GM12878 (cell line): ENCODE results near the gene TMPRSS11A. TPM values are rescaled to one million over a fixed set of nuclear protein-coding genes. Genes with fewer than 3 reads are reported as not detected.

Source experiments
- ATAC-seq: fragments of 200-7000 bp; cut with Tn5 transposase; 3 replicates; pipeline ENCODE4 v1.9.1; 2020; ENCODE audit warnings: mild to moderate bottlenecking, moderate library complexity
- BruUV-seq: library from RNA; stranded (reverse); fragments of 400-500 nt; replicated peaks from 2 replicates; lab custom pipeline; 2021; lab: Mats Ljungman, UMichigan
- CTCF ChIA-PET: fragments of 300-600 bp; sonication (Branson Sonifier 250); formaldehyde crosslinking; extraction: SDS; loops from one replicate; lab custom pipeline; 2021; ENCODE audit warnings: inconsistent platforms; lab: Yijun Ruan, JAX
- POLR2A ChIA-PET: fragments of 350-600 bp; formaldehyde crosslinking; extraction: SDS; loops from one replicate; lab custom pipeline; 2021; ENCODE audit warnings: inconsistent platforms; lab: Charles Lee
- RAD21 ChIA-PET: fragments of 300-600 bp; sonication (Branson Sonifier 250); formaldehyde crosslinking; loops from one replicate; lab custom pipeline; 2023; ENCODE audit warnings: antibody characterized with exemption; ENCODE audit not compliant: unreplicated experiment; lab: Charles Lee
- SMC1A ChIA-PET: fragments of 300-600 bp; sonication (Branson Sonifier 250); formaldehyde crosslinking; loops from one replicate; lab custom pipeline; 2023; ENCODE audit not compliant: unreplicated experiment, uncharacterized antibody; lab: Charles Lee
- DNase-seq: peaks from one replicate; pipeline ENCODE4 v3.0.0-alpha.2; 2011; ENCODE audit warnings: low read depth, low spot score
- FAIRE-seq: peaks from 3 replicates; lab custom pipeline; 2011; peaks lifted over from hg19 to GRCh38; lab: Jason Lieb, UNC
- H2AFZ ChIP-seq: 2 replicates; pipeline ENCODE4 v1.6.0; 2011; ENCODE audit warnings: low read depth, low read length, control low read depth; ENCODE audit not compliant: control insufficient read depth
- H3K27ac ChIP-seq: 2 replicates; pipeline ENCODE4 v1.5.1; 2011; ENCODE audit warnings: control low read depth; ENCODE audit not compliant: control insufficient read depth, insufficient read depth
- H3K27me3 ChIP-seq, 2 experiments: replicated peaks in 1 of 2; 2 replicates each; pipeline versions ENCODE4 v1.6.0 to v1.6.1; 2011; ENCODE audit warnings: low read length in 1 of 2; ENCODE audit not compliant: control insufficient read depth in 2 of 2, insufficient read depth in 2 of 2
- H3K36me3 ChIP-seq, 2 experiments: 2 replicates each; pipeline ENCODE4 v1.5.1; 2011; ENCODE audit warnings: low read length in 1 of 2; ENCODE audit not compliant: control insufficient read depth in 2 of 2, insufficient read depth in 2 of 2
- H3K4me1 ChIP-seq: 2 replicates; pipeline ENCODE4 v1.6.1; 2011; ENCODE audit warnings: mild to moderate bottlenecking, low read length, moderate library complexity, mixed read lengths; ENCODE audit not compliant: control insufficient read depth, insufficient read depth
- H3K4me2 ChIP-seq: 2 replicates; pipeline ENCODE4 v1.6.0; 2011; ENCODE audit warnings: control low read depth; ENCODE audit not compliant: control insufficient read depth, insufficient read depth
- H3K4me3 ChIP-seq: fragments of 200-600 bp; sonication (generic); 2 replicates; pipeline ENCODE4 v1.5.1; 2016
- H3K79me2 ChIP-seq: 2 replicates; pipeline ENCODE4 v1.6.0; 2011; ENCODE audit warnings: low read length; ENCODE audit not compliant: control insufficient read depth, insufficient read depth
- H3K9ac ChIP-seq: 2 replicates; pipeline ENCODE4 v1.8.0; 2011; ENCODE audit warnings: low read length, control low read depth, mixed read lengths; ENCODE audit not compliant: control insufficient read depth, insufficient read depth
- H3K9me3 ChIP-seq: replicated peaks from 3 replicates; pipeline ENCODE4 v1.5.1; 2011; ENCODE audit warnings: mild to moderate bottlenecking, low read length; ENCODE audit not compliant: control insufficient read depth, insufficient read depth
- H4K20me1 ChIP-seq: 2 replicates; pipeline ENCODE4 v1.6.0; 2011; ENCODE audit not compliant: control insufficient read depth, insufficient read depth
- ATF7 ChIP-seq: fragments of 450-650 bp; IDR thresholded peaks from 2 replicates; pipeline ENCODE4 v1.6.1; 2016; ENCODE audit warnings: low read depth, mild to moderate bottlenecking
- JUND ChIP-seq: IDR thresholded peaks from 2 replicates; pipeline ENCODE4 v1.6.1; 2012; ENCODE audit warnings: low read depth, mild to moderate bottlenecking, low read length, improper control_type of control experiment, moderate library complexity
- NR2F1 ChIP-seq: fragments of 450-650 bp; conservative IDR thresholded peaks from 2 replicates; pipeline ENCODE4 v1.6.1; 2017; ENCODE audit warnings: mild to moderate bottlenecking
- RUNX3 ChIP-seq: IDR thresholded peaks from 2 replicates; pipeline ENCODE4 v1.6.1; 2012; ENCODE audit warnings: low read length, inconsistent platforms
- SMARCA5 ChIP-seq: fragments of 450-650 bp; IDR thresholded peaks from 2 replicates; pipeline ENCODE4 v1.6.1; 2017; ENCODE audit warnings: mild to moderate bottlenecking
- SMC3 ChIP-seq: IDR thresholded peaks from 2 replicates; pipeline ENCODE4 v1.6.1; 2011; ENCODE audit warnings: low read length, improper control_type of control experiment, borderline replicate concordance
- STAT1 ChIP-seq: fragments of 450-650 bp; conservative IDR thresholded peaks from 2 replicates; pipeline ENCODE4 v1.6.1; 2014; ENCODE audit warnings: antibody characterized with exemption, mild to moderate bottlenecking
- TCF12 ChIP-seq: IDR thresholded peaks from 2 replicates; pipeline ENCODE4 v1.6.1; 2011; ENCODE audit warnings: low read depth, mild to moderate bottlenecking, low read length
- TCF3 ChIP-seq: IDR thresholded peaks from 2 replicates; pipeline ENCODE4 v1.6.1; 2012; ENCODE audit warnings: low read depth, mild to moderate bottlenecking, low read length, borderline replicate concordance; ENCODE audit not compliant: insufficient read depth
- ZBED1 ChIP-seq: IDR thresholded peaks from 2 replicates; pipeline ENCODE4 v1.6.1; 2016; ENCODE audit warnings: borderline replicate concordance
- ZNF207 ChIP-seq: fragments of 450-650 bp; IDR thresholded peaks from 2 replicates; pipeline ENCODE4 v1.6.1; 2014; ENCODE audit warnings: antibody characterized with exemption, mild to moderate bottlenecking, borderline replicate concordance
- WGBS: methylation state at CpG from one replicate; pipeline ENCODE4 v1.1.6; 2016; ENCODE audit warnings: low lambda C conversion rate; ENCODE audit not compliant: insufficient replicate concordance, insufficient coverage; ENCODE audit errors: missing lambda C conversion rate; 5-methylcytosine and 5-hydroxymethylcytosine counted together
- in situ Hi-C: fragments of 300-500 bp; cut with MboI; formaldehyde crosslinking; loops from 9 replicates; pipeline ENCODE4 v1.14.3; 2018; ENCODE audit warnings: mixed read lengths
- intact Hi-C: fragments of 100-400 bp; cut with micrococcal nuclease; formaldehyde crosslinking; loops from one replicate; pipeline ENCODE4 v1.14.2; 2022; ENCODE audit not compliant: unreplicated experiment
- polyA plus RNA-seq, 11 experiments: library from polyadenylated mRNA; depleted of rRNA in 4 of 11; unstranded in 6 of 11; stranded (reverse) in 5 of 11; fragments of >200 nt; fragmentation: Nextera tagmentation in 4 of 11; fragmentation: Illumina TruSeq in 1 of 11; extraction: Ambion mirVana in 4 of 11; extraction: Trizol in 1 of 11; gene quantifications; 1 replicate in 1 of 11; 2 replicates in 10 of 11; pipeline versions ENCODE4 v1.2.1 to v1.2.3, GENCODE V29; 2011 to 2016; ENCODE audit warnings: inconsistent platforms in 2 of 11, missing spikeins in 2 of 11, low read depth in 1 of 11
- total RNA-seq, 4 experiments: library from RNA; depleted of rRNA in 3 of 4; stranded (reverse); fragments of >200 nt in 3 of 4; fragmentation: Illumina TruSeq in 1 of 4; extraction: Trizol in 1 of 4; gene quantifications; 2 replicates each; pipeline versions ENCODE4 v1.2.1 to v1.2.3, GENCODE V29; 2013 to 2021
- TF ChIP-seq, protein P1 (sequence below): IDR thresholded peaks from 2 replicates; pipeline ENCODE4 v1.6.1; 2012; ENCODE audit warnings: low read length, inconsistent platforms

The TMPRSS11A gene
- total and polyA plus RNA-seq, 10 of the 15 experiments (the other 5 are each of a cell fraction or from before 2014, with no cell fraction given): 0.02 TPM; not detected in 9

DNA sequence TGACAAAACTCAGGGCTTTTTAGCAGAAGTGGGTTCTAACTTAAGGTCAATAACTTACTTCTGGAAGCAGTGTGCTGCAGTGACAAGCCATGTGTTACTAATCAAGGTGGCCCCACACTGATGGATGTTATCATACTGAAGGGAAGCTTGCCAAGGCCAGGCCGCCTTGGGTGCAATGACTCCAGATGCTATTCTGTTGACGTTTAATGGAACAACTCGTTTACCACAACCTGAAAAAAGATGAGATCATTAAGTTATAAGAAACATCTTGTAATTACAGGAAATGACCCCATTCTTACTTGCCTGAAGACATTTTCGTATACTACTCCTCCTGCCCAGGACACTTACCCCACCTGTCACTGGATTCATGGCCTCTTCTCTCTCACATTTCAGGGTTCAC, 40.6 kb downstream of the TMPRSS11A start:
- intact Hi-C loops (no loop called here), in situ Hi-C loops (no loop called here)
- Histone ChIP-seq H3K9me3 (no peaks in the 10 kb centered on the region), H4K20me1 (no peaks in the 10 kb centered on the region), H3K9ac (no peak overlapping the region), H3K36me3 (no peaks in the 10 kb centered on the region), H2AFZ (no peak overlapping the region), H3K27me3 (no peaks in the 10 kb centered on the region), H3K4me1 (no peaks in the 10 kb centered on the region), H3K79me2 (no peaks in the 10 kb centered on the region), H3K27ac (no peak overlapping the region), H3K4me3 (no peak overlapping the region), H3K4me2 (no peak overlapping the region)
- CTCF ChIA-PET: no interaction called here
- FAIRE-seq: no peak
- no TSS peak for BruUV-seq
- TF ChIP-seq ATF7: no peak
- TF ChIP-seq ZNF207: no peak
- no peak for TF ChIP-seq SMARCA5
- TF ChIP-seq RUNX3: no peak
- TF ChIP-seq TCF3: no peak
- TF ChIP-seq STAT1: no peak
- no peak for TF ChIP-seq SMC3
- TF ChIP-seq NR2F1: no peak
- TF ChIP-seq ZBED1: no peak
- TF ChIP-seq TCF12: no peak
- TF ChIP-seq, protein P1, sequence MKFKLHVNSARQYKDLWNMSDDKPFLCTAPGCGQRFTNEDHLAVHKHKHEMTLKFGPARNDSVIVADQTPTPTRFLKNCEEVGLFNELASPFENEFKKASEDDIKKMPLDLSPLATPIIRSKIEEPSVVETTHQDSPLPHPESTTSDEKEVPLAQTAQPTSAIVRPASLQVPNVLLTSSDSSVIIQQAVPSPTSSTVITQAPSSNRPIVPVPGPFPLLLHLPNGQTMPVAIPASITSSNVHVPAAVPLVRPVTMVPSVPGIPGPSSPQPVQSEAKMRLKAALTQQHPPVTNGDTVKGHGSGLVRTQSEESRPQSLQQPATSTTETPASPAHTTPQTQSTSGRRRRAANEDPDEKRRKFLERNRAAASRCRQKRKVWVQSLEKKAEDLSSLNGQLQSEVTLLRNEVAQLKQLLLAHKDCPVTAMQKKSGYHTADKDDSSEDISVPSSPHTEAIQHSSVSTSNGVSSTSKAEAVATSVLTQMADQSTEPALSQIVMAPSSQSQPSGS: no peak
- TF ChIP-seq JUND: no peak
- no peak for DNase-seq
- WGBS: 52% methylated on average over 4 of the region's 4 CpGs
- SMC1A ChIA-PET: no interaction called here
- POLR2A ChIA-PET: no interaction called here
- ATAC-seq: no peak
- RAD21 ChIA-PET: no interaction called here
